KOPT-K1 (cell line): ENCODE results near the gene GLYR1.

Source experiments
- H3K27ac ChIP-seq: fragments of 200-600 bp; sonication (generic); 2 replicates; pipeline ENCODE4 v1.5.1; 2016; ENCODE audit warnings: antibody characterized with exemption, mild to moderate bottlenecking, low read depth, low read length; ENCODE audit not compliant: poor library complexity, severe bottlenecking
- H3K36me3 ChIP-seq: fragments of 200-600 bp; sonication (generic); 2 replicates; pipeline ENCODE4 v1.5.1; 2017; ENCODE audit warnings: antibody characterized with exemption, mild to moderate bottlenecking, low read length, moderate library complexity; ENCODE audit not compliant: insufficient read depth
- H3K9me3 ChIP-seq: fragments of 200-600 bp; sonication (generic); 2 replicates; pipeline ENCODE4 v1.5.1; 2017; ENCODE audit warnings: antibody characterized with exemption, low read length, mild to moderate bottlenecking; ENCODE audit not compliant: insufficient read depth, poor library complexity, severe bottlenecking

GLYR1 gene

GRCh38 chr16:4840984-4841383 lies 6.1 kb downstream of the GLYR1 start:
- Histone ChIP-seq H3K9me3 (no peaks in the 10 kb centered on the region), H3K27ac (no peak overlapping the region), H3K36me3 (peaks cover 96% of the 10 kb centered on the region)

- no peak overlapping the region for H3K27ac ChIP-seq
- H3K36me3 ChIP-seq = peaks cover 97% of the 10 kb centered on the region
- H3K9me3 ChIP-seq = no peaks in the 10 kb centered on the region
These were observed 7.1 kb downstream of the GLYR1 start for GRCh38 chr16:4839942-4840341.

GRCh38 chr16:4837733-4838501 lies 9.2 kb downstream of the GLYR1 start:
- H3K36me3 ChIP-seq = peaks cover 97% of the 10 kb centered on the region
- H3K27ac ChIP-seq = no peak overlapping the region
- H3K9me3 ChIP-seq = no peaks in the 10 kb centered on the region

- Histone ChIP-seq H3K36me3 (peaks cover 97% of the 10 kb centered on the region), H3K27ac (no peak overlapping the region), H3K9me3 (no peaks in the 10 kb centered on the region)
These were observed 10.4 kb downstream of the GLYR1 start for GRCh38 chr16:4836727-4837126.

- Histone ChIP-seq H3K36me3 (peaks cover 97% of the 10 kb centered on the region), H3K9me3 (no peaks in the 10 kb centered on the region), H3K27ac (no peak overlapping the region)
These were observed 13.5 kb downstream of the GLYR1 start for GRCh38 chr16:4833584-4833983.

GRCh38 chr16:4832698-4833343 lies 14.3 kb downstream of the GLYR1 start:
- H3K9me3 ChIP-seq = no peaks in the 10 kb centered on the region
- H3K36me3 ChIP-seq = peaks cover 94% of the 10 kb centered on the region
- no peak overlapping the region for H3K27ac ChIP-seq

- no peaks in the 10 kb centered on the region for H3K9me3 ChIP-seq
- no peak overlapping the region for H3K27ac ChIP-seq
- peaks cover 97% of the 10 kb centered on the region for H3K36me3 ChIP-seq
These were observed 15.5 kb downstream of the GLYR1 start for GRCh38 chr16:4831616-4832015.

- Histone ChIP-seq H3K9me3 (no peaks in the 10 kb centered on the region), H3K27ac (no peak overlapping the region), H3K36me3 (peaks cover 97% of the 10 kb centered on the region)
These were observed 16.7 kb downstream of the GLYR1 start for GRCh38 chr16:4830408-4830807.

GRCh38 chr16:4828567-4829321 lies 18.3 kb downstream of the GLYR1 start:
- Histone ChIP-seq H3K27ac (no peak overlapping the region), H3K9me3 (no peaks in the 10 kb centered on the region), H3K36me3 (peaks cover 97% of the 10 kb centered on the region)

- Histone ChIP-seq H3K27ac (no peak overlapping the region), H3K9me3 (no peaks in the 10 kb centered on the region), H3K36me3 (peaks cover 97% of the 10 kb centered on the region)
These were observed 20.1 kb downstream of the GLYR1 start for GRCh38 chr16:4826980-4827379.

GRCh38 chr16:4826526-4826925 lies 20.6 kb downstream of the GLYR1 start:
- Histone ChIP-seq H3K36me3 (peaks cover 97% of the 10 kb centered on the region), H3K9me3 (no peaks in the 10 kb centered on the region), H3K27ac (no peak overlapping the region)

- Histone ChIP-seq H3K9me3 (no peaks in the 10 kb centered on the region), H3K36me3 (peaks cover 97% of the 10 kb centered on the region), H3K27ac (no peak overlapping the region)
These were observed 21.9 kb downstream of the GLYR1 start for GRCh38 chr16:4825196-4825595.

- H3K9me3 ChIP-seq = no peaks in the 10 kb centered on the region
- H3K27ac ChIP-seq = no peak overlapping the region
- H3K36me3 ChIP-seq = peaks cover 97% of the 10 kb centered on the region
These were observed 26.4 kb downstream of the GLYR1 start for GRCh38 chr16:4820652-4821051.

- Histone ChIP-seq H3K9me3 (no peaks in the 10 kb centered on the region), H3K27ac (no peak overlapping the region), H3K36me3 (peaks cover 94% of the 10 kb centered on the region)
These were observed 32.4 kb downstream of the GLYR1 start for GRCh38 chr16:4814542-4815173.

- Histone ChIP-seq H3K36me3 (peaks cover 92% of the 10 kb centered on the region), H3K27ac (no peak overlapping the region)
These were observed 33.0 kb downstream of the GLYR1 start for GRCh38 chr16:4814046-4814445.

More at GRCh38 chr16:4814046-4814445, 33.0 kb downstream of the GLYR1 start:
- no peaks in the 10 kb centered on the region for H3K9me3 ChIP-seq
